Measurements from ENCODE around the gene OR2A7. TPM values are rescaled to one million over a fixed set of nuclear protein-coding genes. Genes with fewer than 3 reads are reported as not detected.

OR2A7 gene
- total and polyA plus RNA-seq, 2 of the 8 experiments (the other 6 are each of a cell fraction or from before 2014, with no cell fraction given) = 1.9 to 3.3 TPM

DNA sequence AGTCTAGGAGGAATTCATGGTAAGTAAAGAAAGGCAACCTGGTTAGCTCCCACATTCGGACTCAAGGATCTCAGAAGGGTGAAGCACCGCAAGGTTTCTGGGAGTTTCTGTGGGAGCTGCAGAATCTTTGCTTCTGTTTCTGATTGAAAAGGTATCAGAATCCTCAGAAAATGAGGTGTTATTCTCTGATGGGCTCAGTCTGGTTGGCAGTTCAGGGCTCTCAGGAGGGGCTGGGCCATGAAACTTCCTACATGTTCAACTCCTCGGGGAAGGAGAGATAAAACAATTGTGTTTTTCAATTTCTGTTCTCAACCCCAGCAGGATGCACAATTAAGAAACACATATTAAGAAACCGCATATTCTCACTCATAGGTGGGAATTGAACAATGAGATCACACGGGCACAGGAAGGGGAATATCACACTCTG, 9.1 kb downstream of the OR2A7 start:
- Histone ChIP-seq H4K8ac (ENCODE audit: extremely low read depth, insufficient read depth, low read length) (no peak overlapping the region), H2BK120ac (replicated peaks; ENCODE audit: low read depth, low read length) (no peak overlapping the region), H3K36me3 (ENCODE audit: control insufficient read depth in 2 of 4, insufficient read depth in 4 of 4, low read length in 3 of 4) (no peaks in the 10 kb centered on the region), H3K56ac (replicated peaks; ENCODE audit: insufficient read length, low read depth, low read length) (no peak overlapping the region), H3K79me1 (ENCODE audit: low read depth, low read length) (no peaks in the 10 kb centered on the region), H2BK15ac (ENCODE audit: low read length) (no peak overlapping the region), H3K4me2 (ENCODE audit: insufficient read depth in 1 of 2, low read depth in 2 of 2, low read length in 2 of 2) (no peak overlapping the region), H3K23me2 (ENCODE audit: low read depth, low read length) (no peaks in the 10 kb centered on the region), H3K9ac (replicated peaks in 1 of 4; ENCODE audit: extremely low read depth in 1 of 4, low read depth in 3 of 4, low read length in 3 of 4) (no peak overlapping the region), H3K18ac (ENCODE audit: extremely low read depth, low read length) (no peak overlapping the region), H2BK12ac (ENCODE audit: low read depth, low read length) (no peak overlapping the region), H3K9me3 (ENCODE audit: insufficient read depth in 2 of 2, low read depth in 1 of 2, low read length in 1 of 2) (no peaks in the 10 kb centered on the region), H3K79me2 (ENCODE audit: control insufficient read depth in 1 of 2, insufficient read depth in 2 of 2, low read length in 2 of 2) (no peaks in the 10 kb centered on the region), H2AFZ (ENCODE audit: low read length) (no peak overlapping the region), H4K5ac (ENCODE audit: insufficient read length, low read depth, low read length) (no peak overlapping the region), H4K20me1 (replicated peaks in 1 of 2; ENCODE audit: control insufficient read depth in 1 of 2, insufficient read depth in 2 of 2, low read length in 2 of 2) (no peaks in the 10 kb centered on the region), H2BK5ac (ENCODE audit: low read depth, low read length) (no peak overlapping the region), H2BK20ac (ENCODE audit: low read length) (no peak overlapping the region), H3K27ac (ENCODE audit: low read depth, low read length) (no peak overlapping the region), H2AK5ac (ENCODE audit: low read depth, low read length) (no peak overlapping the region), H3K14ac (ENCODE audit: insufficient read length) (no peak overlapping the region), H4K91ac (replicated peaks; ENCODE audit: insufficient read length, low read length) (no peak overlapping the region), H3K27me3 (replicated peaks in 1 of 4; ENCODE audit: control insufficient read depth in 3 of 4, extremely low read depth in 1 of 4, insufficient read depth in 3 of 4, low read length in 3 of 4) (no peaks in the 10 kb centered on the region), H3K4me3 (ENCODE audit: extremely low read depth in 1 of 4, insufficient read depth in 2 of 4, low read depth in 3 of 4, low read length in 4 of 4) (no peak overlapping the region), H3K4me1 (replicated peaks in 1 of 4; ENCODE audit: control insufficient read depth in 3 of 4, insufficient read depth in 4 of 4, low read length in 3 of 4) (peaks cover 0 to 8% (median 0%) of the 10 kb centered on the region in 4 experiments; a peak in 1 of 7 replicates), H3K4ac (replicated peaks; ENCODE audit: insufficient read length, low read depth, low read length) (no peak overlapping the region), H3K23ac (ENCODE audit: insufficient read length) (no peak overlapping the region)
- ChIA-PET POLR2A (ENCODE audit: partially characterized antibody) (no interaction called here), CTCF (ENCODE audit: partially characterized antibody) (interaction anchor here (1.2 to 1.4 kb wide), 2 partner anchors 137 to 182 kb away, joined by 3 to 4 read pairs; no protein-coding TSS in a partner anchor)
- WGBS, 2 experiments (ENCODE audit: extremely low coverage in 1 of 2, insufficient coverage in 1 of 2, insufficient read length in 1 of 2, insufficient replicate concordance in 2 of 2, low coverage in 1 of 2, low lambda C conversion rate in 2 of 2, missing lambda C conversion rate in 1 of 2) = 89% methylated on average over 5 of the region's 5 CpGs; no CpG with 5 or more reads in 1 of the 2 experiments
- FAIRE-seq = no peak
- DNase-seq (ENCODE audit: low read depth in 1 of 2, low spot score in 2 of 2) = no peak
- TF ChIP-seq HDAC6 (IDR thresholded peaks at IDR 0.05; ENCODE audit: low read depth, low read length) = no peak
- TF ChIP-seq BRCA1 (IDR thresholded peaks at IDR 0.05; ENCODE audit: low read depth, low read length) = no peak
- TF ChIP-seq RXRA (IDR thresholded peaks at IDR 0.05; ENCODE audit: insufficient read depth, low read depth, low read length) = no peak
- no peak for TF ChIP-seq CHD2 (IDR thresholded peaks at IDR 0.05; ENCODE audit: low read length)
- TF ChIP-seq CBX8 (IDR thresholded peaks at IDR 0.05; ENCODE audit: borderline replicate concordance, low read depth, low read length) = no peak
- no peak for TF ChIP-seq EP300 (IDR thresholded peaks at IDR 0.05; ENCODE audit: borderline replicate concordance in 1 of 2, low read depth in 2 of 2, low read length in 2 of 2)
- no peak for TF ChIP-seq RNF2 (IDR thresholded peaks at IDR 0.05; ENCODE audit: borderline replicate concordance, low read depth, low read length, missing control alignments, poor library complexity, severe bottlenecking)
- TF ChIP-seq, protein P1, sequence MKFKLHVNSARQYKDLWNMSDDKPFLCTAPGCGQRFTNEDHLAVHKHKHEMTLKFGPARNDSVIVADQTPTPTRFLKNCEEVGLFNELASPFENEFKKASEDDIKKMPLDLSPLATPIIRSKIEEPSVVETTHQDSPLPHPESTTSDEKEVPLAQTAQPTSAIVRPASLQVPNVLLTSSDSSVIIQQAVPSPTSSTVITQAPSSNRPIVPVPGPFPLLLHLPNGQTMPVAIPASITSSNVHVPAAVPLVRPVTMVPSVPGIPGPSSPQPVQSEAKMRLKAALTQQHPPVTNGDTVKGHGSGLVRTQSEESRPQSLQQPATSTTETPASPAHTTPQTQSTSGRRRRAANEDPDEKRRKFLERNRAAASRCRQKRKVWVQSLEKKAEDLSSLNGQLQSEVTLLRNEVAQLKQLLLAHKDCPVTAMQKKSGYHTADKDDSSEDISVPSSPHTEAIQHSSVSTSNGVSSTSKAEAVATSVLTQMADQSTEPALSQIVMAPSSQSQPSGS (IDR thresholded peaks at IDR 0.05; ENCODE audit: low read length) = no peak
- no peak for TF ChIP-seq SIX5 (IDR thresholded peaks at IDR 0.05; ENCODE audit: low read depth, low read length)
- TF ChIP-seq CTBP2 (IDR thresholded peaks at IDR 0.05; ENCODE audit: borderline replicate concordance, insufficient read depth, insufficient read length, low read length) = no peak

Measured in H1 (cell line).